Measurements from ENCODE around the gene TRIM5. TPM values are rescaled to one million over a fixed set of nuclear protein-coding genes. Genes with fewer than 3 reads are reported as not detected.

Gene TRIM5
- total and polyA plus RNA-seq, 9 of the 15 experiments (the other 6 are each of a cell fraction or from before 2014, with no cell fraction given), result 7.7 to 20.8 (median 15.0) TPM

- no peak for ATAC-seq
- 12% methylated on average over 3 of the region's 3 CpGs for WGBS (ENCODE audit: insufficient coverage, low coverage, missing lambda C conversion rate)
- Histone ChIP-seq H3K4me3 (no peak overlapping the region), H2AFZ (ENCODE audit: low read depth, low read length) (no peak overlapping the region), H3K9me3 (replicated peaks; ENCODE audit: control insufficient read depth, insufficient read depth, low read depth, low read length) (no peaks in the 10 kb centered on the region), H3K79me2 (ENCODE audit: control insufficient read depth, insufficient read depth, low read length) (no peaks in the 10 kb centered on the region), H3K9me1 (ENCODE audit: control insufficient read depth, insufficient read depth, low read length) (no peaks in the 10 kb centered on the region), H3K4me1 (replicated peaks in 1 of 2; ENCODE audit: control insufficient read depth in 2 of 2, insufficient read depth in 2 of 2, low read length in 2 of 2) (no peaks in the 10 kb centered on the region), H3K4me2 (ENCODE audit: insufficient read depth, low read length) (no peak overlapping the region), H4K20me1 (replicated peaks; ENCODE audit: control insufficient read depth, insufficient read depth, low read length) (no peaks in the 10 kb centered on the region), H3K27me3 (ENCODE audit: control insufficient read depth in 2 of 2, insufficient read depth in 2 of 2, low read length in 2 of 2) (no peaks in the 10 kb centered on the region; a peak in 1 of 5 replicates), H3K36me3 (ENCODE audit: control insufficient read depth, insufficient read depth, low read length) (no peaks in the 10 kb centered on the region), H3K27ac (ENCODE audit: extremely low read depth, low read depth, low read length) (no peak overlapping the region), H3K9ac (ENCODE audit: insufficient read depth in 1 of 2, low read depth in 2 of 2, low read length in 2 of 2) (no peak overlapping the region)
- FAIRE-seq, result no peak
- BruUV-seq (replicated peaks), result no TSS peak
- ChIA-PET POLR2A (interaction anchor here (0.6 to 1.0 kb wide), 3 partner anchors 12 to 837 kb away, joined by 3 to 4 read pairs (median 3); partner anchors contain the start of gene TRIM5), CTCF (ENCODE audit: low intra/inter-chr PET ratio) (no interaction called here)
- intact Hi-C loops (cut with micrococcal nuclease) (no loop called here), in situ Hi-C loops (cut with MboI) (no loop called here)
- TF ChIP-seq ZNF212 (CRISPR knock-in tag; IDR thresholded peaks at IDR 0.05) (no peak), RBM15 (IDR thresholded peaks at IDR 0.05; ENCODE audit: insufficient read depth, low read length) (no peak), MEF2A (IDR thresholded peaks at IDR 0.05; ENCODE audit: control insufficient read depth, low read depth, low read length) (no peak), CLOCK (CRISPR knock-in tag; IDR thresholded peaks at IDR 0.05; ENCODE audit: borderline replicate concordance) (no peak), NR4A1 (CRISPR knock-in tag; IDR thresholded peaks at IDR 0.05) (no peak), NR4A1 (tag; IDR thresholded peaks at IDR 0.05) (no peak), ZFP91 (CRISPR knock-in tag; IDR thresholded peaks at IDR 0.05) (no peak)
- DNase-seq (ENCODE audit: extremely low read depth in 1 of 4, low spot score in 3 of 4), result no peak
Observed at GRCh38 chr11:5646139-5646538, 38.7 kb downstream of the TRIM5 start.

Measured in K562 (cell line).